Measurements from ENCODE around the gene PPARA.

Gene PPARA

DNA sequence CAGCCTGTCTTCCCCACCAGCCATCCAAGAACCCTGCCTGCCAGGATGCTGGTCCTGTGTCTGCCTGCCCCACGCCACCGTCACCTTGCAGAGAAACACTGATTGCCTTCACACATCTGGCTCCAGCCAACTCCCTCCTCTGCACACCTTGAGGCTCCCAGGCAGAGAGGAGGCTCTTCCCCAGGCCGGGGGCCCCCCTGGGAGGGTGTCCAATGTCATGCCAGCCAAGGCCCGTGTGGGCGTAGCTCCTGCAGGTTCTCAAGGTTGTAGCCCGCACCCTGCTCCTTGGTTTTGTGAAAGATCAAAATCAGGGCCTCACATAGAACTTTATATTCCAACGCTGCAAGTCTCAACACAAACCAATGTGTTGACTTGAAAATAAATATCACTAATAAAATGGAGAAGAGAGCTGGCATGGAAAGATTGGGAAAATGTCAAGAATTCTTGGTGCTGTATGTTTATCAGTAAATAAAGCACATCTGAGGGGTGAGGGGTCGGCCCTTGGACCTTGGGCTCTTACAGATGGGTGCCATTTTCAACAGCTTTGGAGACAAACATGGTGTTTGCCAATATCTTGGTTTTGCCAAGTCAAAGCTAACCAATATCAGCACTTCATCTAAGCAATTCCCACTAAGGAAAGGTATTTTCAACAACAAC lies 6.7 kb upstream of the PPARA start:
- DNase-seq (ENCODE audit: low spot score): no peak

- no peak for DNase-seq (ENCODE audit: low spot score)
Observed at GRCh38 chr22:46145361-46145851, 4.9 kb upstream of the PPARA start.

GRCh38 chr22:46145896-46146295 lies 4.4 kb upstream of the PPARA start:
- no peak for DNase-seq (ENCODE audit: low spot score)

GRCh38 chr22:46146329-46146728 lies 4.0 kb upstream of the PPARA start:
- DNase-seq (ENCODE audit: low spot score): no peak

DNA sequence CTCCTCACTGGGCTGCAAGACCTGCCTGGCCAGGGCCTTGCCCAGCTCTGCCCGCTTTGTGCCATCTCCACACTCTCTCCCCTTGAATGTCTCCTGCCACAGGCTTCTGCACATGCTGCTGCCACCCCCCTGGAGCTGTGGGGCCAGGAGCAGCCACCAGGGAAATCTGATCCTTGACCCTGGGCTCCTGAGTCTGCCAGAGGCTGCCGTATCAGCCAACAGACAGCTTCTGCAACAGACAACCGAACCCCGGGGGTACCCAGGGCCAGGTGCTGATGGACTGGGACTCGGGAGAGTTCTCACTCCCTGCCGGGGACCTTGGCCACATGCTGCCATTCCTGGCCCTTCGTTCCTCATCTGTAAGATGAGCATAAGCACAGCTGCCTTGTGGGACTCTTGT lies 3.3 kb upstream of the PPARA start:
- DNase-seq (ENCODE audit: low spot score): no peak

DNA sequence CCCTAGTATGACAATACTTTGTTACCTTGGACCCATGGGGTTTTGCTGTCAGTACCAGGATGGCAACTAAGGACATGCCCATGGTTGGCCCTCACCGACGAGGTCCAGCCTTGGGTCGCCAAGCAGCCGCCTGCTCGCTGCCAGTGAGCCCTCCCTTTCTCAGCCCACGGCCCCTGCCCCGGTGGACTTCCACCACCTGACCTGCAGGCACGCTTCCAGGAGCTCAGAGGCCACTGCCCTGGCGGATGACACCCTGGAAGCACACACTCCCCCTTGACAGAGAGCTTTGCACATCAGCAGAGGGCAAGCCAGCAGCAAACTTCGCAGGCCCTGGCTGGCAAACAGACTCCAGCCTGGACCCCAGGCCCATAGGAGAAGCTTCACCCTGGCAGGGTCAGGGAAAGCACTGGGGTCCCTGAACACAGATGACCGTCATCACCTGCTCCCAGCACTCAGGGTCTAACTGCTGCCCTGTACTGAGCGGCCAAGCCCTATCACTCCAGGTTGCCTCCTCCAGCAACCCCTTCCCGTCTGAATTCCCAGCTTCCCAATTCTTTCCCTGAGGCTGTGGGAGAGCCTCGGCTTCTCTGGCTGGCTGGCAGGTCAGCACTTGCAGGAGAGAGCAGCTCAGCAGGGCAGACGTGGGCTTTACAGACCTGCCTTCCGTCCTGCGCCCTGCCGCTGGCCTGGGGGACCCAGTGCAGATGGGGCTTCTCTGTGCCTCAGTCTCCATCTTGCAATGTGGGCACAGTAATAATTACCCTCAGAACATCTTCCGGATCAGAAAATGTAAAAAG lies 2.7 kb upstream of the PPARA start:
- DNase-seq (ENCODE audit: low spot score): no peak

- no peak for DNase-seq (ENCODE audit: low spot score)
Observed at GRCh38 chr22:46148336-46148735, 2.0 kb upstream of the PPARA start.

- DNase-seq (ENCODE audit: low spot score): no peak
Observed at GRCh38 chr22:46148816-46149511, 1.4 kb upstream of the PPARA start.

- no peak for DNase-seq (ENCODE audit: low spot score)
Observed at GRCh38 chr22:46149512-46150033, 753 bp upstream of the PPARA start.

GRCh38 chr22:46150655-46151477 lies 540 bp downstream of the PPARA start:
- DNase-seq (ENCODE audit: low spot score): peak; percentile 60

DNA sequence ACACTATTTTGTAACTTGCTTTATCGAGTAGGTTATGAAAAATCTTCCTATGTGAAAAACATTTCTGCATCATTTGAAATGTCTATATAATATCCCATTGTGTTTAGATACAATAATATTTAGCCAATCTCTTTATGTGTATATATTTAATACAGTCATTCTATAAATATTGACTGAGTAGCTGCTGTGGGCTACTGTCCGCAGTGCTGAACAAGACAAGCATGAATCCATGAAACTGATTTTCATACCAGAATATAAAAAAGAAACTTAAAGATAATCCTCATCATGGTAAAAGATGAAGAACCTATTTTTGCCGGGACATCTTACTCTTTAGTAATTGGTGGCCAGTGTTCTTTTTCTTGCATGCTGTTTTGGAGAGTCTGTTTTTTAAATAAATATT lies 3.6 kb downstream of the PPARA start:
- no peak for DNase-seq (ENCODE audit: low spot score)

DNA sequence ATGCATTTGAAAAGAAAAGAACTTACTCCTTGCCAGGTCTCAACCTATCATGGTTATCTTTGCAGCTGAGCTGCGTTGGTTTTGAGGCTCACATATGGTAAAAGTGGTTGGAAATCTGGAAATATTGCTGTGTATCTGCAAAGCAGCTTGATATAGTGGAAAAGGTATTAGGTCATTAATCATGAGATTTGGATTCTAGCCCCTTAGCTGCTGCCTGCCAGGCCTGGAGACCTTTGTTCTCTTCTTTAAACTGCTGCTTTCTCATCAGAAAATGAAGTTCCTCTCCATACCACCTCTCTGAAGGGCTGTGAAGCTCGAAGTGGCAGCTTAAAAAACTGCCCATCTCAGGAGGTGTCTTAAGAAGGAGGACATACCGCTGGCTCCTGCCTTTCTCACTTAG lies 5.7 kb downstream of the PPARA start:
- no peak for DNase-seq (ENCODE audit: low spot score)

DNA sequence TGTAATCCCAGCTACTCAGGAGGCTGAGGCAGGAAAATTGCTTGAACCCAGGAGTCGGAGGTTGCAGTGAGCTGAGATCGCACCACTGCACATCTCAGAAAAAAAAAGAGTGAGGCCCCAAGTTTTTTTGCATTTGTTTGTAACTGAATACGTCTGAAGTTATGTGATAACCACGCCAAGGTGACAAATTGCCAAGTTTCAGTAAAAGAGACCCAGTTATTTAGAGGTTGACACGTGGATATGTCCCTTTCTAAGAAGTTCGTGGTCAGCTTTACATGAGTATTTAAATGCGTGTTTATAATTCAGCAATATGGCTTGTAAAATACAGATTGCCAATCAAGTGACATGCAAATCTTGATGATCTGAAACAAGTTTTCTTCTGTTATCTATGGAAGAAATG lies 8.0 kb downstream of the PPARA start:
- DNase-seq (ENCODE audit: low spot score): no peak

DNA sequence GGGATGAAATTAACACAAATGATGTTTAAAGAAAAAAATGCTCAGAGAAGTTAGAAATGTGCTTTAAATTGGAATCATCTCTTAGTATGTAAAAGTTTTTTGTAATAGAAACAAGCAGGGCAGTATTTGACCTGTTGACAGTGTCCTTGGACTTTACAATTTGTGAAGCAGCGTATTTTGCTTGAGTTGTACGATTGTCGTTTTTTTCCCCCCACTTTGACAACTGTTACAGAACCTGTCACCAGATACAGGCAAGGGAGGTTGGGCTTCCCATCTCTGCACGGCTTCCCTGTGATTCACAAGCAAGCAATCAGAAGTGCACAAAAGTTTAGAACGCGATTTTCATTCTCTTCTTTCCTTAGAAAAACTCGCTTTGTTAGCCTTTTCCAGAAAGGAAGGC lies 8.9 kb downstream of the PPARA start:
- DNase-seq (ENCODE audit: low spot score): no peak

DNA sequence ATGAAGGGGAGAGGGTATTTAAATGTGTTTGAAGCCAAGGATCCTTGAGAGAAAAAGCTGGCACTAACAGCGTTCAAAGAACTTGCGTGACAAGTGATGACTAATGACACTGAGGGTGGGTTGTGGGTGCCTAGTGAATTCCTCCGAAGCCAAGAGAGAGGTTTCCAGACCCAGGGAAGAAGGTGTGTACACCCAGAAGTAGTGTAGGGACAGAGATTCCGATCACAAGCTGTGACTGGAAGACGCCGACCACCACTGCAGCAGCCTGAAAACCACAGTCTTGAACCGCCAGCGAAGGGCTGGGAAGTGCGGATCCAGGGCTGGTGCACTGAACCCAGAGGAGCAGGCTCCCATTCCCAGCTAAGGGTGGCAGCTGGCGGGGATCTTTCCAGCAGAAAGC lies 9.5 kb downstream of the PPARA start:
- DNase-seq (ENCODE audit: low spot score): no peak

DNA sequence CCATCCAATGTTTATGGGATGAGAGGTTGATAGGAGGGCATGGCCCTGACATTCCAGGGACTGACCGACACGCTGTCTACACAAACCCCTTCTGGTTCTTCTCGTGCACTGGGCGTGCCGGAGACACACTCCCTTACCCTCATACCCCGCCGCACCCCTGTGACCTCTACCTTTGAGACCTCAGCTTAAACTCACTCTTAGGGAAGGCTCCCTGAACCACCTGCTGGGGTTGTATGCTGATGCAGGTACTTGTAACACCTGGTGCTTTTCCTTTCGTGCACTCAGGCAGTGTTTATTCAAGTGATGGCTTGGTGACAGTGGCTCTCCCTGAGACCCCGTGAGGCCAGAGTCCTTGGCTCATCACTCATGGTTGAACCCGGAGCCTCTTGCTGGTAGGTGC lies 12.0 kb downstream of the PPARA start:
- no peak for DNase-seq (ENCODE audit: low spot score)

DNA sequence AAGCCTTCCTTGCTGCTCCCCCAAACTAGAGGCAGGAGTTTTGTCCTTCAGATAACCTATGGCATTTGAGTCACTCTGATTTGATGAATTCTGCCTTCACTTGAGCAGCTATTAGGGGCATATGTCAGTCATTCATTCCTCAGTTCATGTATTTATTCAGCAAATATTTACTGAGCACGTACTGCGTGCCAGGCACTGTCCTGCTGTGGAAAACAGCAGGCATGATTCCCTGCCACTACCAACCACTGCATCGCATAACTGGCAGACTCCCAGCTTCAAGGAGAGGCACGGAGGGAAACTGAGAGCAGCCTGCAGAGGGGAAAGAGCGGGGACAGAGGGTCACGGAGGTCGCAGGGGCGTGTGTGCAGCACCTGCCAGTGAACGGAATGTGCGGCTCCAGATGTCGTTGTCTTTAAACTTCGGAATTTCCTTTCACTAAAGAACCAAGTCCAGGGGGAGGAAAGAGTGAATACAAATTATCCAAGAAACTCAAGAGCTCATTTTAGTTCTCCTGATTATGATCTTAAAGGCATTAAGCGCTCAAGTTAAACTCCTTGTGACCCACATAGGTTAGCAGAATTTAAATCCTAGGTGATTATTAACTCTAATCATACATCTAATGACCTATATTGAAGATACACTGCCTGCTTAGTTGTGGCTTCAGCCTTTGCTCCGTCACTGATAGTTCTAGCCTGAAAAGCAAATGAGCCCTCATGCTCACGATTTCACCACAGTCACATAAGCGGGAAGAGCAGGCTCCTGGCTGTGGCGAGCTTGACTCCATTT lies 12.6 kb downstream of the PPARA start:
- DNase-seq (ENCODE audit: low spot score): no peak

DNA sequence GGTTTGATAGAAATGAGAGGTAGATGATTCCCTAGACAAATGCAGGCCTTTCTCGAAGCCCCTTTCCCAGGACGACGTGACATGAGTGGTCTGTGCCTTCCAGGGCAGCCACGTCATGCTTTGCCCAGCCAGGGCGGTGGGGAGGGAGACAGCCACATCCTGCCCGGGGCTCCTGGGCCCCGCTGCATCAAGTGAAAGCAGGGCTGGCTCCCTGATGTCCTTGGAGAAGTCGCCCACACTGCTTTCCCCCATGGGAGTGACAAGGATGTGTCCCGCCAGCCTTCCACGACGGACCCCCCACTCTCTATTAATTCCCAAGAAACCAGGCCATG lies 13.2 kb downstream of the PPARA start:
- DNase-seq (ENCODE audit: low spot score): no peak

- DNase-seq (ENCODE audit: low spot score): no peak
Observed at GRCh38 chr22:46165977-46166376, 15.7 kb downstream of the PPARA start.

DNA sequence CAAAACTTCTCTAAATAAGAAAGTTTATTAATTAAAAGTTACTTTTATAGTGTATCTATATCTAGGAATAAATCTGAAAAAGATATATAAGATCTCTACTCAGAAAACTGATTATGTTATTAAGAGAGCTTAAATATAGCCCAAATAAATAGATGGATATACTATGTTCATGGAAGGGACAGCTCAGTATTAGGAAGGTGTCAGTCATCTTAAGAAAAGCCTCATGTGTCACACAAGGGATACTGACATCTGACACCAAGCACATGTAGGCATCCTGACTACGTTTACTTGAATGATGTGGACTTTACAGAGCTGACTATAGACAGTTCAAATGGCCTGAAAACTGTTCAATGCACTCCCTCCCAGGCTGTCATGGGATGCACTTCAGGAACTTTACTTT lies 19.3 kb downstream of the PPARA start:
- no peak for DNase-seq (ENCODE audit: low spot score)

DNA sequence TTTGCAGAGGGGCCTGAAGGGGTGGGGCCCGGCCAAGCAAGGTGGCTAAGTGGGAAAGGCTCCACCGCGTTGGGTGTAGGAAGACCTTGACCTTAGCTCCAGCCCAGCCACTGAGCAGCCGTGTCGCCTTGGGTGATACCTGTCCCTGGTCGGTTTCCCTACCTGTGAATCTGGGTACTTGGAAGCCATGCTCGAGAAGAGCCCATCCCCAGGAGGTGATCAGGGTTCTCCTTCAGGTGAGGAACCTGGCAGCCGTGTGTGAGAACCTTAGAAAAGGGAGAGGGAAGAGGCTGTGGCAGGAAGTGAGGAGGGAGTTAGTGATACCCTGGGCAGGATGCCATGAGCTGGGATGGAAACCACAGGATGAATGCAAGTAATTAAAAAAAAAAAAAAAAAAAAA lies 21.6 kb downstream of the PPARA start:
- no peak for DNase-seq (ENCODE audit: low spot score)

Measured in NAMALWA (cell line).